ENCODE measurements around the gene MAPK8IP3.

MAPK8IP3 gene

DNA sequence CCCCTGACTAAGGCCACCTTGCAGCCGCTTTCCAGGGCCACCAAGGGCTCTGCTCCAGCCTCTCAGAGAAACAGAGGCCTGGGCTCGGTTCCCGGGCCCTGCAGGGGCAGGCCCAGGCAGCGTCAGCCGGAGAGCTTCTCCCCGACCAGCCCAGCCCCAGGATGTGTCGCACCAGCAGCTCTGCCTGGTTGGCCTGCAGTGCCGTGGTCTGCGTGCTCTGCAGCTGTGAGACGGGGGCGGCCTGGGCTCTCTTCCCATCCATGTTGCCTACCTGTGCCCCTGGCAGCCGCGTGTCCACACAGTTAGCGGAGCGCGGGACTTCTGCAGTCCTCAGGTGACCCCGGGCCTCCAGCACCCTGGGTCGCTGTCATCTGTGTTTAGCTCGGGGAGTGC, 82.7 kb downstream of the MAPK8IP3 start:
- H3K4me2 ChIP-seq (ENCODE audit: insufficient read depth, low read length, poor library complexity, severe bottlenecking) = no peak overlapping the region
- no peak overlapping the region for H2AFZ ChIP-seq (ENCODE audit: low read length)
- no peak overlapping the region for H2BK15ac ChIP-seq (ENCODE audit: low read length)
- H3K18ac ChIP-seq (ENCODE audit: low read length) = no peak overlapping the region
- no peak overlapping the region for H2BK5ac ChIP-seq (ENCODE audit: low read length)
- no CpG with 5 or more reads among the region's 19 CpGs for WGBS, 2 donors (ENCODE audit: extremely low coverage in 2 of 2, insufficient read length in 2 of 2, insufficient replicate concordance in 1 of 2)
- H3K23ac ChIP-seq (ENCODE audit: low read depth, low read length, poor library complexity) = no peak overlapping the region
- H3K27ac ChIP-seq (replicated peaks; ENCODE audit: low read length) = no peak overlapping the region
- H4K91ac ChIP-seq (ENCODE audit: low read depth, low read length, poor library complexity) = no peak overlapping the region
- no peak for DNase-seq (ENCODE audit: low spot score)
- H3K9ac ChIP-seq (ENCODE audit: low read depth, low read length, poor library complexity) = no peak overlapping the region
- no peak overlapping the region for H2BK12ac ChIP-seq (ENCODE audit: low read length)
- H3K4me1 ChIP-seq (ENCODE audit: control insufficient read depth in 2 of 2, insufficient read depth in 1 of 2, low read depth in 1 of 2, low read length in 2 of 2) = peaks cover 0 to 3% of the 10 kb centered on the region in 2 donors
- no peak overlapping the region for H3K14ac ChIP-seq (ENCODE audit: low read length)
- no peak overlapping the region for H4K8ac ChIP-seq (ENCODE audit: low read depth, low read length)
- H3K4me3 ChIP-seq (ENCODE audit: low read length in 2 of 2) = no peak overlapping the region
- no peaks in the 10 kb centered on the region for H3K9me3 ChIP-seq (replicated peaks in 1 of 2; ENCODE audit: control insufficient read depth in 2 of 2, insufficient read depth in 1 of 2, low read depth in 1 of 2, low read length in 2 of 2)
- peaks cover 31 to 69% of the 10 kb centered on the region in 2 donors for H3K36me3 ChIP-seq (replicated peaks in 1 of 2; ENCODE audit: control insufficient read depth in 2 of 2, insufficient read depth in 2 of 2, low read length in 2 of 2)
- no peak overlapping the region for H3K4ac ChIP-seq (ENCODE audit: low read length)
- no peaks in the 10 kb centered on the region for H3K27me3 ChIP-seq (ENCODE audit: control insufficient read depth in 3 of 3, insufficient read depth in 3 of 3, low read depth in 1 of 3, low read length in 3 of 3)
- H2AK5ac ChIP-seq (ENCODE audit: low read depth, low read length) = no peak overlapping the region
- H3K79me1 ChIP-seq (ENCODE audit: low read depth, low read length) = peaks cover 36% of the 10 kb centered on the region
- no peak overlapping the region for H2BK120ac ChIP-seq (ENCODE audit: low read depth, low read length)

DNA sequence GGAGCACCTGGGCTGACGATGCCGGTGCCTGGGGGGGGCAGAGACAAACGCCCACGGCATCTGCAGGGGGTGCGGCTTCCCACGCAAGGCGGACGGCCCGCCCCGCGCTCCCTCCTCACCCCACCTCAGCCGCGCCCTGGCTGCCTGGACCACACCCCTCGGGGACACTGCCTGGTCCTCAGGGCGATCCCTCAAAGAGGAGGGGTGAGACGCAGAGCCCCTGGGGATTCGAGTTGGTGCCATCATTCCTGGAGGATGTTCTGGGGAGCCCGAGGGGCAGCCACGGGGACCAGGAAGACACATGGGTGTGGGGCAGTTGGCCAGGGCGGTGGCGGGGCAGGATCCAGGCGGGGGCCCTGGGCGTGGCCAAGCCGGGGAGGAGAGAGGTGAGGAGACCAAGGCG, 83.6 kb downstream of the MAPK8IP3 start:
- H3K9me3 ChIP-seq (replicated peaks in 1 of 2; ENCODE audit: control insufficient read depth in 2 of 2, insufficient read depth in 1 of 2, low read depth in 1 of 2, low read length in 2 of 2) = no peaks in the 10 kb centered on the region
- H4K91ac ChIP-seq (ENCODE audit: low read depth, low read length, poor library complexity) = no peak overlapping the region
- WGBS, 2 donors (ENCODE audit: extremely low coverage in 2 of 2, insufficient read length in 2 of 2, insufficient replicate concordance in 1 of 2) = no CpG with 5 or more reads among the region's 25 CpGs
- H2AK5ac ChIP-seq (ENCODE audit: low read depth, low read length) = no peak overlapping the region
- no peak overlapping the region for H2BK12ac ChIP-seq (ENCODE audit: low read length)
- no peak overlapping the region for H2BK120ac ChIP-seq (ENCODE audit: low read depth, low read length)
- H3K4me2 ChIP-seq (ENCODE audit: insufficient read depth, low read length, poor library complexity, severe bottlenecking) = no peak overlapping the region
- H3K4me3 ChIP-seq (ENCODE audit: low read length in 2 of 2) = no peak overlapping the region
- H2AFZ ChIP-seq (ENCODE audit: low read length) = no peak overlapping the region
- H3K23ac ChIP-seq (ENCODE audit: low read depth, low read length, poor library complexity) = no peak overlapping the region
- H3K4me1 ChIP-seq (ENCODE audit: control insufficient read depth in 2 of 2, insufficient read depth in 1 of 2, low read depth in 1 of 2, low read length in 2 of 2) = no peaks in the 10 kb centered on the region
- H3K4ac ChIP-seq (ENCODE audit: low read length) = no peak overlapping the region
- no peak overlapping the region for H2BK15ac ChIP-seq (ENCODE audit: low read length)
- no peak overlapping the region for H3K18ac ChIP-seq (ENCODE audit: low read length)
- H3K9ac ChIP-seq (ENCODE audit: low read depth, low read length, poor library complexity) = no peak overlapping the region
- H3K79me1 ChIP-seq (ENCODE audit: low read depth, low read length) = peaks cover 33% of the 10 kb centered on the region
- no peak for DNase-seq (ENCODE audit: low spot score)
- H3K27me3 ChIP-seq (ENCODE audit: control insufficient read depth in 3 of 3, insufficient read depth in 3 of 3, low read depth in 1 of 3, low read length in 3 of 3) = no peaks in the 10 kb centered on the region
- H3K27ac ChIP-seq (replicated peaks; ENCODE audit: low read length) = no peak overlapping the region
- H3K36me3 ChIP-seq (replicated peaks in 1 of 2; ENCODE audit: control insufficient read depth in 2 of 2, insufficient read depth in 2 of 2, low read length in 2 of 2) = peaks cover 31 to 64% of the 10 kb centered on the region in 2 donors
- no peak overlapping the region for H4K8ac ChIP-seq (ENCODE audit: low read depth, low read length)
- no peak overlapping the region for H3K14ac ChIP-seq (ENCODE audit: low read length)
- H2BK5ac ChIP-seq (ENCODE audit: low read length) = no peak overlapping the region

GRCh38 chr16:1790261-1790610, 84.2 kb downstream of the MAPK8IP3 start:
- no CpG with 5 or more reads among the region's 15 CpGs for WGBS, 2 donors (ENCODE audit: extremely low coverage in 2 of 2, insufficient read length in 2 of 2, insufficient replicate concordance in 1 of 2)
- Histone ChIP-seq H2BK5ac (ENCODE audit: low read length) (no peak overlapping the region), H3K14ac (ENCODE audit: low read length) (no peak overlapping the region), H3K27ac (replicated peaks; ENCODE audit: low read length) (no peak overlapping the region), H3K4ac (ENCODE audit: low read length) (no peak overlapping the region), H2BK15ac (ENCODE audit: low read length) (no peak overlapping the region), H4K8ac (ENCODE audit: low read depth, low read length) (no peak overlapping the region), H3K36me3 (replicated peaks in 1 of 2; ENCODE audit: control insufficient read depth in 2 of 2, insufficient read depth in 2 of 2, low read length in 2 of 2) (peaks cover 28 to 59% of the 10 kb centered on the region in 2 donors), H3K18ac (ENCODE audit: low read length) (no peak overlapping the region), H3K4me3 (ENCODE audit: low read length in 2 of 2) (no peak overlapping the region), H3K79me1 (ENCODE audit: low read depth, low read length) (peaks cover 32% of the 10 kb centered on the region), H2AK5ac (ENCODE audit: low read depth, low read length) (no peak overlapping the region), H2BK12ac (ENCODE audit: low read length) (no peak overlapping the region), H2AFZ (ENCODE audit: low read length) (no peak overlapping the region), H3K9ac (ENCODE audit: low read depth, low read length, poor library complexity) (no peak overlapping the region), H3K27me3 (ENCODE audit: control insufficient read depth in 3 of 3, insufficient read depth in 3 of 3, low read depth in 1 of 3, low read length in 3 of 3) (no peaks in the 10 kb centered on the region), H3K4me2 (ENCODE audit: insufficient read depth, low read length, poor library complexity, severe bottlenecking) (no peak overlapping the region), H4K91ac (ENCODE audit: low read depth, low read length, poor library complexity) (no peak overlapping the region), H3K9me3 (replicated peaks in 1 of 2; ENCODE audit: control insufficient read depth in 2 of 2, insufficient read depth in 1 of 2, low read depth in 1 of 2, low read length in 2 of 2) (no peaks in the 10 kb centered on the region), H3K4me1 (ENCODE audit: control insufficient read depth in 2 of 2, insufficient read depth in 1 of 2, low read depth in 1 of 2, low read length in 2 of 2) (no peaks in the 10 kb centered on the region), H2BK120ac (ENCODE audit: low read depth, low read length) (no peak overlapping the region), H3K23ac (ENCODE audit: low read depth, low read length, poor library complexity) (peak overlapping the region; percentile 31)
- DNase-seq (ENCODE audit: low spot score) = no peak

DNA sequence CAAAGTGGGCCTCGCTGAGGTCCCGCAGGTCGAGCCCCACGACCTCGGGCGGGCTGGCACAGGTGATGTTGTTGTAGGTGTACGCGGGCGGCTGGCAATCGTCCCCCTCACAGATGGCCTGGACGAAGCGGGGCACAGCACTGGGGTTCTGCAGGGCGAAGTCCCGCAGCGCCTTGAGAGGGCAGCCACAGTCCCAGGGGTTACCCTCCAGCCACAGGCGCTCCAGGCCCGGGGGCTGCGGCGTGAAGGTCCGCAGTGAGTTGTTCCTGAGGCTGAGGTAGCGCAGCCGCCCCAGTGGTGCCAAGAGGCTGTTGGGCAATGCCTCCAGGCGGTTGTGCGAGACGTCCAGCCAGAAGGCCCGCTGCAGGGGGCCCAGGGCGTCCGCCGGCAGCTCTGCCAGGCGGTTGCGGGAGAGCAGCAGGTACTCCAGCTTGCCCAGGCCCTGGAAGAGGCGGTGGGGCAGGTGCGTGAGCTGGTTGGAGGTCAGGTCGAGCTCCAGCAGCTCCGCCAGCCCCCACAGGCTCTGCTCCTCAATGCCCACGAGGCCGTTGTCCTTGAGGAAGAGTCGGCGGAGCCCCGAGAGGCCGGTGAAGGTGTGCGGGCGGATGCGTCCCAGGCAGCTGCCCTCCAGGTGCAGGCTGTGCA, 84.7 kb downstream of the MAPK8IP3 start:
- H3K4ac ChIP-seq (ENCODE audit: low read length) = no peak overlapping the region
- no peaks in the 10 kb centered on the region for H3K27me3 ChIP-seq (ENCODE audit: control insufficient read depth in 3 of 3, insufficient read depth in 3 of 3, low read depth in 1 of 3, low read length in 3 of 3)
- no peak overlapping the region for H2BK15ac ChIP-seq (ENCODE audit: low read length)
- H2AK5ac ChIP-seq (ENCODE audit: low read depth, low read length) = no peak overlapping the region
- H3K9ac ChIP-seq (ENCODE audit: low read depth, low read length, poor library complexity) = no peak overlapping the region
- no peaks in the 10 kb centered on the region for H3K9me3 ChIP-seq (replicated peaks in 1 of 2; ENCODE audit: control insufficient read depth in 2 of 2, insufficient read depth in 1 of 2, low read depth in 1 of 2, low read length in 2 of 2)
- peak overlapping the region; percentile 65 for H4K8ac ChIP-seq (ENCODE audit: low read depth, low read length)
- no peaks in the 10 kb centered on the region for H3K4me1 ChIP-seq (ENCODE audit: control insufficient read depth in 2 of 2, insufficient read depth in 1 of 2, low read depth in 1 of 2, low read length in 2 of 2)
- H3K36me3 ChIP-seq (replicated peaks in 1 of 2; ENCODE audit: control insufficient read depth in 2 of 2, insufficient read depth in 2 of 2, low read length in 2 of 2) = peaks cover 25 to 54% of the 10 kb centered on the region in 2 donors
- peak overlapping the region; percentile 31 for H3K23ac ChIP-seq (ENCODE audit: low read depth, low read length, poor library complexity)
- DNase-seq (ENCODE audit: low spot score) = no peak
- H2BK12ac ChIP-seq (ENCODE audit: low read length) = no peak overlapping the region
- no peak overlapping the region for H3K4me3 ChIP-seq (ENCODE audit: low read length in 2 of 2)
- no peak overlapping the region for H3K4me2 ChIP-seq (ENCODE audit: insufficient read depth, low read length, poor library complexity, severe bottlenecking)
- no peak overlapping the region for H3K14ac ChIP-seq (ENCODE audit: low read length)
- H2BK120ac ChIP-seq (ENCODE audit: low read depth, low read length) = no peak overlapping the region
- no peak overlapping the region for H2BK5ac ChIP-seq (ENCODE audit: low read length)
- no peak overlapping the region for H2AFZ ChIP-seq (ENCODE audit: low read length)
- H4K91ac ChIP-seq (ENCODE audit: low read depth, low read length, poor library complexity) = no peak overlapping the region
- no CpG with 5 or more reads among the region's 44 CpGs for WGBS, 2 donors (ENCODE audit: extremely low coverage in 2 of 2, insufficient read length in 2 of 2, insufficient replicate concordance in 1 of 2)
- no peak overlapping the region for H3K27ac ChIP-seq (replicated peaks; ENCODE audit: low read length)
- no peak overlapping the region for H3K18ac ChIP-seq (ENCODE audit: low read length)
- H3K79me1 ChIP-seq (ENCODE audit: low read depth, low read length) = peaks cover 30% of the 10 kb centered on the region

All from neuronal stem cell (in vitro differentiated cells).